Measurements from ENCODE around the gene PRKAR2B. TPM values are rescaled to one million over a fixed set of nuclear protein-coding genes. Genes with fewer than 3 reads are reported as not detected.
A peak's percentile ranks its signal among the peaks of the same experiment; 100 is the strongest.

Gene PRKAR2B
- total and polyA plus RNA-seq, 2 experiments from 2014 or later: 42.3 to 70.4 TPM

- peak in 1 of 2 donors; percentile 8 for DNase-seq (ENCODE audit: low read depth in 1 of 2, low spot score in 1 of 2)
- H3K9me3 ChIP-seq (ENCODE audit: low read depth): no peaks in the 10 kb centered on the region
- H3K27ac ChIP-seq: no peak overlapping the region
- H3K4me1 ChIP-seq (ENCODE audit: low read depth): peaks cover 11% of the 10 kb centered on the region
- no peaks in the 10 kb centered on the region for H3K36me3 ChIP-seq
- TF ChIP-seq CTCF (IDR thresholded peaks at IDR 0.05; ENCODE audit: low read depth, low read length): no peak
- peak overlapping the region; percentile 98 for H3K4me3 ChIP-seq
- no peaks in the 10 kb centered on the region for H3K27me3 ChIP-seq
Measured at GRCh38 chr7:107045980-107046379, 1.5 kb downstream of the PRKAR2B start.

- no peak for TF ChIP-seq CTCF (IDR thresholded peaks at IDR 0.05; ENCODE audit: low read depth, low read length)
- no peaks in the 10 kb centered on the region for H3K9me3 ChIP-seq (ENCODE audit: low read depth)
- no peaks in the 10 kb centered on the region for H3K36me3 ChIP-seq
- H3K27me3 ChIP-seq: no peaks in the 10 kb centered on the region
- peaks cover 11% of the 10 kb centered on the region for H3K4me1 ChIP-seq (ENCODE audit: low read depth)
- H3K4me3 ChIP-seq: peak overlapping the region; percentile 98
- DNase-seq (ENCODE audit: low read depth in 1 of 2, low spot score in 1 of 2): no peak
- H3K27ac ChIP-seq: no peak overlapping the region
Measured at GRCh38 chr7:107046491-107047259, 2.2 kb downstream of the PRKAR2B start.

- no peaks in the 10 kb centered on the region for H3K27me3 ChIP-seq
- peaks cover 11% of the 10 kb centered on the region for H3K4me1 ChIP-seq (ENCODE audit: low read depth)
Measured at GRCh38 chr7:107047902-107048782, 3.6 kb downstream of the PRKAR2B start.

GRCh38 chr7:107048783-107049418 is 4.4 kb downstream of the PRKAR2B start:
- Histone ChIP-seq H3K4me1 (ENCODE audit: low read depth) (peaks cover 6% of the 10 kb centered on the region), H3K27me3 (no peaks in the 10 kb centered on the region), H3K4me3 (no peak overlapping the region), H3K27ac (no peak overlapping the region), H3K9me3 (ENCODE audit: low read depth) (no peaks in the 10 kb centered on the region), H3K36me3 (no peaks in the 10 kb centered on the region)
- TF ChIP-seq CTCF (IDR thresholded peaks at IDR 0.05; ENCODE audit: low read depth, low read length): no peak
- DNase-seq (ENCODE audit: low read depth in 1 of 2, low spot score in 1 of 2): no peak

More at GRCh38 chr7:107047902-107048782, 3.6 kb downstream of the PRKAR2B start:
- Histone ChIP-seq H3K9me3 (ENCODE audit: low read depth) (no peaks in the 10 kb centered on the region), H3K27ac (no peak overlapping the region), H3K36me3 (no peaks in the 10 kb centered on the region), H3K4me3 (no peak overlapping the region)
- TF ChIP-seq CTCF (IDR thresholded peaks at IDR 0.05; ENCODE audit: low read depth, low read length): no peak
- DNase-seq (ENCODE audit: low read depth in 1 of 2, low spot score in 1 of 2): no peak

- Histone ChIP-seq H3K27ac (no peak overlapping the region), H3K27me3 (no peaks in the 10 kb centered on the region), H3K9me3 (ENCODE audit: low read depth) (no peaks in the 10 kb centered on the region), H3K4me3 (no peak overlapping the region), H3K4me1 (ENCODE audit: low read depth) (peaks cover 3% of the 10 kb centered on the region), H3K36me3 (no peaks in the 10 kb centered on the region)
- no peak for DNase-seq (ENCODE audit: low read depth in 1 of 2, low spot score in 1 of 2)
- TF ChIP-seq CTCF (IDR thresholded peaks at IDR 0.05; ENCODE audit: low read depth, low read length): no peak
Measured at GRCh38 chr7:107049480-107049879, 5.0 kb downstream of the PRKAR2B start.
